IMR-90 (cell line): ENCODE data around the gene USH2A. TPM values are rescaled to one million over a fixed set of nuclear protein-coding genes. Genes with fewer than 3 reads are reported as not detected.

Experiments used
- ATAC-seq: fragments of 200-7000 bp; cut with Tn5 transposase; 2 replicates; pipeline ENCODE4 v1.9.1; 2020; ENCODE audit warnings: low read depth, mild to moderate bottlenecking, moderate library complexity
- BruUV-seq: library from RNA; stranded (reverse); fragments of 400-500 nt; replicated peaks from 2 replicates; lab custom pipeline; 2021; lab: Mats Ljungman, UMichigan
- CTCF ChIA-PET: fragments of 300-600 bp; formaldehyde crosslinking; extraction: SDS; loops from one replicate; lab custom pipeline; 2021; ENCODE audit warnings: antibody characterized with exemption; lab: Yijun Ruan, JAX
- POLR2A ChIA-PET: fragments of 300-600 bp; sonication (Branson Sonifier 250); formaldehyde crosslinking; loops from one replicate; lab custom pipeline; 2022; ENCODE audit warnings: antibody characterized with exemption; ENCODE audit not compliant: unreplicated experiment; lab: Charles Lee
- DNase-seq: peaks from one replicate; pipeline ENCODE4 v3.0.0; 2013
- H2AFZ ChIP-seq: replicated peaks from 2 replicates; pipeline ENCODE3; 2013; ENCODE audit warnings: low read length, mild to moderate bottlenecking; ENCODE audit not compliant: poor library complexity
- H2AK5ac ChIP-seq: 2 replicates; pipeline ENCODE4 v1.6.1; 2013; ENCODE audit warnings: low read depth, low read length, inconsistent platforms
- H2AK9ac ChIP-seq: replicated peaks from 2 replicates; pipeline ENCODE3; 2013; ENCODE audit warnings: mild to moderate bottlenecking, low read depth, low read length, moderate library complexity; ENCODE audit not compliant: poor library complexity
- H2BK120ac ChIP-seq: 2 replicates; pipeline ENCODE4 v1.6.1; 2013; ENCODE audit warnings: low read depth, low read length, inconsistent platforms
- H2BK15ac ChIP-seq: 3 replicates; pipeline ENCODE4 v1.6.1; 2013; ENCODE audit warnings: low read depth, low read length, inconsistent platforms
- H2BK20ac ChIP-seq: 2 replicates; pipeline ENCODE4 v1.6.1; 2013; ENCODE audit warnings: low read depth, mild to moderate bottlenecking, inconsistent platforms, low read length, moderate library complexity
- H2BK5ac ChIP-seq: 2 replicates; pipeline ENCODE4 v1.6.1; 2013; ENCODE audit warnings: mild to moderate bottlenecking, low read depth, low read length, inconsistent platforms; ENCODE audit not compliant: poor library complexity, severe bottlenecking
- H3K14ac ChIP-seq: replicated peaks from 2 replicates; pipeline ENCODE4 v1.6.1; 2013; ENCODE audit warnings: low read depth, low read length, inconsistent platforms
- H3K18ac ChIP-seq: 2 replicates; pipeline ENCODE4 v1.6.1; 2013; ENCODE audit warnings: low read depth, low read length, control low read depth
- H3K23ac ChIP-seq: 2 replicates; pipeline ENCODE4 v1.6.1; 2013; ENCODE audit warnings: low read depth, low read length, inconsistent platforms
- H3K27ac ChIP-seq: 2 replicates; pipeline ENCODE4 v1.5.1; 2013; ENCODE audit warnings: mild to moderate bottlenecking, control low read depth, low read length; ENCODE audit not compliant: insufficient read depth
- H3K27me3 ChIP-seq: 2 replicates; pipeline ENCODE4 v1.6.1; 2013; ENCODE audit warnings: low read length; ENCODE audit not compliant: control insufficient read depth, insufficient read depth
- H3K36me3 ChIP-seq: 2 replicates; pipeline ENCODE4 v1.6.1; 2013; ENCODE audit warnings: low read length, mixed read lengths; ENCODE audit not compliant: control insufficient read depth, insufficient read depth
- H3K4ac ChIP-seq: 2 replicates; pipeline ENCODE4 v1.6.1; 2013; ENCODE audit warnings: low read depth, low read length, inconsistent platforms
- H3K4me1 ChIP-seq: 2 replicates; pipeline ENCODE4 v1.6.1; 2013; ENCODE audit warnings: low read length, mixed read lengths; ENCODE audit not compliant: control insufficient read depth, insufficient read depth
- H3K4me2 ChIP-seq: 2 replicates; pipeline ENCODE4 v1.6.1; 2013; ENCODE audit warnings: low read depth, mild to moderate bottlenecking, control low read depth, low read length, moderate library complexity
- H3K4me3 ChIP-seq: 2 replicates; pipeline ENCODE4 v1.5.1; 2013; ENCODE audit warnings: low read depth, mild to moderate bottlenecking, control low read depth, low read length, moderate library complexity; ENCODE audit not compliant: insufficient read depth
- H3K56ac ChIP-seq: 2 replicates; pipeline ENCODE4 v1.6.1; 2013; ENCODE audit warnings: low read length, inconsistent platforms; ENCODE audit not compliant: insufficient read depth; ENCODE audit errors: extremely low read depth
- H3K79me1 ChIP-seq, 2 experiments: 2 replicates each; pipeline ENCODE4 v1.6.1; 2013; ENCODE audit warnings: low read length in 2 of 2, inconsistent platforms in 1 of 2, low read depth in 1 of 2
- H3K9ac ChIP-seq: 2 replicates; pipeline ENCODE4 v1.6.1; 2013; ENCODE audit warnings: low read depth, low read length, control low read depth
- H3K9me1 ChIP-seq: 2 replicates; pipeline ENCODE4 v1.6.1; 2013; ENCODE audit warnings: low read length, inconsistent platforms; ENCODE audit not compliant: insufficient read depth
- H3K9me3 ChIP-seq: 2 replicates; pipeline ENCODE4 v1.6.1; 2013; ENCODE audit warnings: low read length; ENCODE audit not compliant: control insufficient read depth, insufficient read depth
- H4K20me1 ChIP-seq: 2 replicates; pipeline ENCODE4 v1.6.1; 2013; ENCODE audit warnings: low read length, inconsistent platforms; ENCODE audit not compliant: insufficient read depth
- H4K5ac ChIP-seq: 2 replicates; pipeline ENCODE4 v1.6.1; 2013; ENCODE audit warnings: mild to moderate bottlenecking, low read depth, low read length, control low read depth
- H4K8ac ChIP-seq, 2 experiments: 2 replicates each; pipeline ENCODE4 v1.6.1; 2013; ENCODE audit warnings: low read depth in 2 of 2, low read length in 2 of 2, control low read depth in 1 of 2, inconsistent platforms in 1 of 2
- H4K91ac ChIP-seq: 2 replicates; pipeline ENCODE4 v1.6.1; 2013; ENCODE audit warnings: low read depth, low read length, inconsistent platforms; ENCODE audit not compliant: insufficient read depth
- BHLHE40 ChIP-seq: fragments of 150-350 bp; IDR thresholded peaks from 2 replicates; pipeline ENCODE4 v1.6.1; 2016; ENCODE audit warnings: mild to moderate bottlenecking, low read depth, low read length
- CEBPB ChIP-seq: IDR thresholded peaks from 2 replicates; pipeline ENCODE4 v1.6.1; 2012; ENCODE audit warnings: low read depth, low read length, improper control_type of control experiment
- CHD1 ChIP-seq: IDR thresholded peaks from 2 replicates; pipeline ENCODE4 v1.6.1; 2012; ENCODE audit warnings: low read depth, low read length, improper control_type of control experiment
- FOS ChIP-seq: fragments of 150-350 bp; IDR thresholded peaks from 2 replicates; pipeline ENCODE4 v1.6.1; 2016; ENCODE audit warnings: low read depth, low read length
- MAZ ChIP-seq: IDR thresholded peaks from 2 replicates; pipeline ENCODE4 v1.6.1; 2012; ENCODE audit warnings: low read depth, mild to moderate bottlenecking, low read length, improper control_type of control experiment, moderate library complexity, borderline replicate concordance
- MXI1 ChIP-seq: IDR thresholded peaks from 2 replicates; pipeline ENCODE4 v1.6.1; 2012; ENCODE audit warnings: low read depth, mild to moderate bottlenecking, low read length, moderate library complexity, borderline replicate concordance
- NFE2L2 ChIP-seq: fragments of 150-350 bp; IDR thresholded peaks from 2 replicates; pipeline ENCODE4 v1.6.1; 2016; ENCODE audit warnings: low read depth, mild to moderate bottlenecking, low read length
- POLR2A ChIP-seq: IDR thresholded peaks from 2 replicates; pipeline ENCODE4 v1.6.1; 2012; ENCODE audit warnings: mild to moderate bottlenecking, low read depth, low read length
- RAD21 ChIP-seq: IDR thresholded peaks from 2 replicates; pipeline ENCODE4 v1.6.1; 2012; ENCODE audit warnings: low read length, improper control_type of control experiment
- RFX5 ChIP-seq: IDR thresholded peaks from 2 replicates; pipeline ENCODE4 v1.8.0; 2012; ENCODE audit warnings: low read depth, mild to moderate bottlenecking, low read length, moderate library complexity
- USF2 ChIP-seq: fragments of 150-350 bp; IDR thresholded peaks from 2 replicates; pipeline ENCODE4 v1.6.1; 2017; ENCODE audit warnings: mild to moderate bottlenecking, antibody characterized with exemption, low read length, low read depth
- WGBS, 2 experiments: methylation state at CpG; one replicate each; pipeline versions ENCODE4 v1.1.5 to v1.1.7; 2013; ENCODE audit warnings: missing lambda C conversion rate in 2 of 2; ENCODE audit not compliant: insufficient read length in 1 of 2; ENCODE audit errors: extremely low coverage in 2 of 2; 5-methylcytosine and 5-hydroxymethylcytosine counted together
- dilution Hi-C: fragments of 300-500 bp; cut with HindIII; formaldehyde crosslinking; loops from one replicate; pipeline ENCODE4 v1.14.3; 2018; ENCODE audit warnings: low sequenced_read_pairs; ENCODE audit not compliant: unreplicated experiment
- in situ Hi-C: fragments of 300-500 bp; cut with MboI; formaldehyde crosslinking; loops from 3 replicates; pipeline ENCODE4 v1.14.3; 2019; ENCODE audit warnings: low sequenced_read_pairs, inconsistent platforms, mixed read lengths
- intact Hi-C: fragments of 100-400 bp; cut with micrococcal nuclease; formaldehyde crosslinking; loops from 2 replicates; pipeline ENCODE4 v1.10.0; 2022
- polyA plus RNA-seq, 3 experiments: library from polyadenylated mRNA; depleted of rRNA; stranded (reverse); fragments of >200 nt; gene quantifications; 2 replicates each; pipeline ENCODE4 v1.2.3, GENCODE V29; 2012; ENCODE audit warnings: low replicate concordance in 1 of 3
- total RNA-seq: library from RNA; depleted of rRNA; stranded (reverse); fragments of >200 nt; gene quantifications from 2 replicates; pipeline ENCODE4 v1.2.3, GENCODE V29; 2012

Gene USH2A
- total and polyA plus RNA-seq, 2 of the 4 experiments (the other 2 are of a cell fraction) = under 0.01 to 0.02 TPM

DNA sequence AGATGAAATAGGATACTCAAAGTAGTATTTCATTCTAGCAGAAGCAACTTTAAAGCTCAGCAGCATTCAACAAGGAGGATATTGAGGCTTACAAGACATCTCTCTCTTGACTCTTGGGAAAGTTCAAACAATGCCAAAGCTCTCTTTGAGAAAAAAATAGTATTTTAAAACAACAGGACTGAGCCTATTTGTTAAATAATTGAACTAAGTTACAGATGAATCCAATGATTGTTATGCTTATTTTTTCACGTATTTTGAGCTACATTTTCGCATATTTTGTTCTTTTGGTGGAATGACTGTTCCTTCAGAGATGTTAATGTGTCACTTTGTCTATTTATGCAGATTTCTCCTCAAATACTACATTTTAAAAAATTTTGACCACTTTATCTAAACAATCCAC is 655.5 kb downstream of the USH2A start:
- Histone ChIP-seq H3K9me3 (no peaks in the 10 kb centered on the region), H3K4ac (no peak overlapping the region), H3K14ac (no peak overlapping the region), H3K56ac (no peak overlapping the region), H2AK9ac (no peak overlapping the region), H4K8ac (no peak overlapping the region), H3K27me3 (no peaks in the 10 kb centered on the region), H4K20me1 (no peaks in the 10 kb centered on the region), H2BK5ac (no peak overlapping the region), H3K23ac (no peak overlapping the region), H3K4me3 (no peak overlapping the region), H4K5ac (no peak overlapping the region), H4K91ac (no peak overlapping the region), H2BK15ac (no peak overlapping the region), H2AFZ (no peak overlapping the region), H3K4me1 (no peaks in the 10 kb centered on the region), H3K9me1 (no peaks in the 10 kb centered on the region), H2BK120ac (no peak overlapping the region), H3K18ac (no peak overlapping the region), H3K27ac (no peak overlapping the region), H2AK5ac (no peak overlapping the region), H3K4me2 (no peak overlapping the region), H2BK20ac (no peak overlapping the region), H3K9ac (no peak overlapping the region), H3K36me3 (no peaks in the 10 kb centered on the region), H3K79me1 (no peaks in the 10 kb centered on the region)
- ChIA-PET POLR2A (no interaction called here), CTCF (interaction anchor here (1.0 kb wide), 1 partner anchor 33 kb away, joined by 4 read pairs; no protein-coding TSS in a partner anchor)
- intact Hi-C loops (no loop called here), dilution Hi-C loops (no loop called here), in situ Hi-C loops (no loop called here)
- no peak for DNase-seq
- TF ChIP-seq CEBPB (no peak), USF2 (no peak), POLR2A (no peak), RAD21 (no peak), RFX5 (no peak), NFE2L2 (no peak), CHD1 (no peak), MXI1 (no peak), FOS (no peak), BHLHE40 (no peak), MAZ (no peak)
- BruUV-seq = no TSS peak
- no peak for ATAC-seq
- no CpG with 5 or more reads among the region's 2 CpGs for WGBS, 2 experiments
